Panc1 (cell line): ENCODE data around the gene DNAH12. TPM values are rescaled to one million over a fixed set of nuclear protein-coding genes. Genes with fewer than 3 reads are reported as not detected.

Experiments
- ATAC-seq: fragments of 200-7000 bp; cut with Tn5 transposase; 2 replicates; pipeline ENCODE4 v1.9.1; 2020; ENCODE audit warnings: mild to moderate bottlenecking, moderate library complexity
- BruUV-seq: library from RNA; stranded (reverse); fragments of 400-500 nt; replicated peaks from 2 replicates; lab custom pipeline; 2021; lab: Mats Ljungman, UMichigan
- CTCF ChIA-PET: fragments of 300-600 bp; sonication (Branson Sonifier 250); formaldehyde crosslinking; loops from one replicate; lab custom pipeline; 2022; ENCODE audit warnings: antibody characterized with exemption; lab: Charles Lee
- POLR2A ChIA-PET: fragments of 300-600 bp; sonication (Branson Sonifier 250); formaldehyde crosslinking; loops from one replicate; lab custom pipeline; 2022; ENCODE audit warnings: antibody characterized with exemption; lab: Charles Lee
- DNase-seq: peaks from one replicate; pipeline ENCODE4 v3.0.0-alpha.2; 2010; ENCODE audit warnings: low read depth, low spot score
- H3K27ac ChIP-seq: 2 replicates; pipeline ENCODE4 v1.5.1; 2011; ENCODE audit warnings: mild to moderate bottlenecking, low read length, inconsistent platforms
- H3K27me3 ChIP-seq: fragments of 200-500 bp; sonication (Bioruptor generic); 2 replicates; pipeline ENCODE4 v1.6.0; 2014; ENCODE audit warnings: low read length, inconsistent platforms; ENCODE audit not compliant: control insufficient read depth, insufficient read depth
- H3K36me3 ChIP-seq: fragments of 200-500 bp; sonication (Bioruptor generic); 2 replicates; pipeline ENCODE4 v1.5.1; 2014; ENCODE audit warnings: inconsistent platforms, mild to moderate bottlenecking, low read length, moderate library complexity; ENCODE audit not compliant: control insufficient read depth, insufficient read depth
- H3K4me1 ChIP-seq: 2 replicates; pipeline ENCODE4 v1.5.1; 2011; ENCODE audit warnings: inconsistent platforms, mild to moderate bottlenecking, low read length, moderate library complexity; ENCODE audit not compliant: control insufficient read depth, insufficient read depth
- H3K4me3 ChIP-seq, 2 experiments: 2 replicates each; pipeline ENCODE4 v1.5.1; 2011 to 2012; ENCODE audit warnings: low read depth in 2 of 2, low read length in 2 of 2, mild to moderate bottlenecking in 2 of 2, inconsistent platforms in 1 of 2, moderate library complexity in 1 of 2
- H3K9me3 ChIP-seq: fragments of 200-500 bp; sonication (Bioruptor generic); 2 replicates; pipeline ENCODE4 v1.5.1; 2014; ENCODE audit warnings: low read depth, mild to moderate bottlenecking, inconsistent platforms, low read length, moderate library complexity; ENCODE audit not compliant: control insufficient read depth, insufficient read depth
- CTCF ChIP-seq: fragments of 450-650 bp; IDR thresholded peaks from 2 replicates; pipeline ENCODE4 v1.5.1; 2017; ENCODE audit warnings: mild to moderate bottlenecking
- POLR2AphosphoS5 ChIP-seq: IDR thresholded peaks from 2 replicates; pipeline ENCODE4 v1.6.1; 2012; ENCODE audit warnings: mild to moderate bottlenecking, low read depth, low read length, moderate library complexity
- REST ChIP-seq, 2 experiments: IDR thresholded peaks; 2 replicates each; pipeline ENCODE4 v1.6.1; 2011 to 2012; ENCODE audit warnings: low read depth in 2 of 2, control low read depth in 1 of 2, low read length in 1 of 2, mild to moderate bottlenecking in 1 of 2, moderate library complexity in 1 of 2; ENCODE audit not compliant: insufficient read depth in 1 of 2
- SIN3A ChIP-seq: IDR thresholded peaks from 2 replicates; pipeline ENCODE4 v1.6.1; 2012; ENCODE audit warnings: low read depth, mild to moderate bottlenecking, low read length, moderate library complexity, borderline replicate concordance; ENCODE audit not compliant: insufficient read depth
- TCF7L2 ChIP-seq: IDR thresholded peaks from 2 replicates; pipeline ENCODE4 v1.6.1; 2011; ENCODE audit warnings: mild to moderate bottlenecking, low read depth, low read length, inconsistent platforms
- in situ Hi-C: cut with HindIII; loops from 2 replicates; pipeline ENCODE4 v1.10.0; 2016; ENCODE audit warnings: low sequenced_read_pairs, low pct_unique_long_range_greater_than_20kb
- intact Hi-C: fragments of 100-400 bp; cut with micrococcal nuclease; formaldehyde crosslinking; loops from one replicate; pipeline ENCODE4 v1.10.0; 2022; ENCODE audit not compliant: unreplicated experiment
- total RNA-seq: library from RNA; stranded (reverse); gene quantifications from one replicate; pipeline ENCODE4 v1.2.1, GENCODE V29; 2021; ENCODE audit not compliant: unreplicated experiment

Gene DNAH12
- total RNA-seq, 1 experiment from 2014 or later = 0.21 TPM

DNA sequence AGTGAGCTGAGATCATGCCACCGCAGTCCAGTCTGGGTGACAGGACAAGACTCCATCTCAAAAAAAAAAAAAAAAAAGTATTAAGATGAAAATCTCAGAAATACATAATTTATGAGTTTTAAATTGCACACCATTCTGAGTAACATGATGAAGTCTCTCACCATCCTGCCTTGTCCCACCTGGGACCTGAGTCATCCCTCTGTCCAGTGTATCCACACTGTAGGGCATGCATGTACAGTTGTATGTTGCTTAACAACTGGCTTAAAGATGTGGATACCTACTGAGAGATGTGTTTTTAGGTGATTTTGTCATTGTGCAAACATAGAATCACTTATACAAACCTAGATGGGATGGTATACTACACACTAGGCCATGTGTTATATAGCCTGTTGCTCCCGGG is 268.8 kb downstream of the DNAH12 start:
- no peaks in the 10 kb centered on the region for H3K9me3 ChIP-seq
- no peak for TF ChIP-seq SIN3A
- no peak for TF ChIP-seq REST (IDR thresholded peaks at IDR 0.05; ENCODE audit: insufficient read depth in 1 of 2, low read depth in 2 of 2, low read length in 1 of 2)
- no peak for TF ChIP-seq TCF7L2
- no peak for TF ChIP-seq CTCF
- no peak for TF ChIP-seq POLR2AphosphoS5
- in situ Hi-C loops = no loop called here
- BruUV-seq = no TSS peak
- H3K4me3 ChIP-seq = no peak overlapping the region
- H3K27ac ChIP-seq = no peak overlapping the region
- DNase-seq (no peak), ATAC-seq (no peak)
- CTCF ChIA-PET = no interaction called here
- H3K27me3 ChIP-seq = no peaks in the 10 kb centered on the region
- no peaks in the 10 kb centered on the region for H3K4me1 ChIP-seq
- intact Hi-C loops = no loop called here
- H3K36me3 ChIP-seq = peaks cover 4% of the 10 kb centered on the region; the same call in 1 of the 2 replicates
- POLR2A ChIA-PET = no interaction called here

DNA sequence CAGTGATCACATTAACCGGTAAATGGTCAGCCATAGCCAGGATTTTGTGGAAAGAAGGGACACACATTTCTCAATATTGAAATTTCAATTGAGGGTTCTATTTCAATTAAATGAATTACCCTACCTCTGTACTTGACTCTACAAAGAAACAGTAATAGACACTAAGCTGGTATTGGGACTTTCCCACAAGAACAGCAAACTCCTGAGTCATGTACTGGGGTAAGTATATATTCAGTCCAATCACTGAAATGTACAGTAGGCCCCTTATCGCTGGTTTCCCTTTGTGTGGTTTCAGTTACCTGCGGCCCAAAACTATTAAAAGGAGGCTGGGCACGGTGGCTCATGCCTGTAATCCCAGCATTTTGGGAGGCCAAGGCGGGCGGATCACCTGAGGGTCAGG is 269.3 kb downstream of the DNAH12 start:
- Histone ChIP-seq H3K27me3 (no peaks in the 10 kb centered on the region), H3K36me3 (peaks cover 9% of the 10 kb centered on the region; the same call in 1 of the 2 replicates), H3K4me1 (no peaks in the 10 kb centered on the region), H3K9me3 (no peaks in the 10 kb centered on the region), H3K27ac (no peak overlapping the region), H3K4me3 (no peak overlapping the region)
- BruUV-seq = no TSS peak
- ChIA-PET CTCF (no interaction called here), POLR2A (no interaction called here)
- DNase-seq (no peak), ATAC-seq (no peak)
- in situ Hi-C loops (no loop called here), intact Hi-C loops (no loop called here)
- TF ChIP-seq POLR2AphosphoS5 (no peak), SIN3A (no peak), TCF7L2 (no peak), REST (IDR thresholded peaks at IDR 0.05; ENCODE audit: insufficient read depth in 1 of 2, low read depth in 2 of 2, low read length in 1 of 2) (no peak), CTCF (no peak)
